Hepatocyte (in vitro differentiated cells): Measurements from ENCODE around the gene CCDC185. TPM values are rescaled to one million over a fixed set of nuclear protein-coding genes. Genes with fewer than 3 reads are reported as not detected.

Experiments
- DNase-seq: peaks from one replicate; pipeline ENCODE4 v3.0.0-alpha.2; 2016; ENCODE audit warnings: low spot score
- H2AFZ ChIP-seq: fragments of 200-600 bp; sonication (generic); 2 replicates; pipeline ENCODE4 v1.6.0; 2016; ENCODE audit warnings: antibody characterized with exemption, mild to moderate bottlenecking
- H3K27ac ChIP-seq: fragments of 200-600 bp; sonication (generic); 2 replicates; pipeline ENCODE4 v1.5.1; 2016; ENCODE audit warnings: mild to moderate bottlenecking
- H3K27me3 ChIP-seq: fragments of 200-600 bp; sonication (generic); 2 replicates; pipeline ENCODE4 v1.6.1; 2016
- H3K36me3 ChIP-seq: fragments of 200-600 bp; sonication (generic); replicated peaks from 2 replicates; pipeline ENCODE4 v1.5.1; 2016; ENCODE audit warnings: low read depth; ENCODE audit not compliant: insufficient read depth
- H3K4me1 ChIP-seq: fragments of 200-600 bp; sonication (generic); 2 replicates; pipeline ENCODE4 v1.5.1; 2016; ENCODE audit warnings: mild to moderate bottlenecking, moderate library complexity; ENCODE audit not compliant: insufficient read depth
- H3K4me2 ChIP-seq: fragments of 200-600 bp; sonication (generic); 2 replicates; pipeline ENCODE4 v1.6.0; 2016
- H3K4me3 ChIP-seq: fragments of 200-600 bp; sonication (generic); 2 replicates; pipeline ENCODE4 v1.5.1; 2016; ENCODE audit warnings: mild to moderate bottlenecking
- H3K79me2 ChIP-seq: fragments of 200-600 bp; sonication (generic); 2 replicates; pipeline ENCODE4 v1.6.0; 2017; ENCODE audit warnings: mild to moderate bottlenecking
- H3K9me2 ChIP-seq: fragments of 200-600 bp; sonication (generic); replicated peaks from 2 replicates; pipeline ENCODE4 v1.6.0; 2017; ENCODE audit warnings: mild to moderate bottlenecking; ENCODE audit not compliant: insufficient read depth
- H3K9me3 ChIP-seq: fragments of 200-600 bp; sonication (generic); 2 replicates; pipeline ENCODE4 v1.5.1; 2016; ENCODE audit warnings: low read depth, mild to moderate bottlenecking
- H4K20me1 ChIP-seq: fragments of 200-600 bp; sonication (generic); 2 replicates; pipeline ENCODE4 v1.6.0; 2016; ENCODE audit warnings: mild to moderate bottlenecking; ENCODE audit not compliant: insufficient read depth, poor library complexity, severe bottlenecking
- CTCF ChIP-seq: fragments of 200-600 bp; sonication (generic); IDR thresholded peaks from 2 replicates; pipeline ENCODE4 v1.5.1; 2016; ENCODE audit warnings: antibody characterized with exemption, mild to moderate bottlenecking; ENCODE audit not compliant: poor library complexity
- EZH2 ChIP-seq: fragments of 200-600 bp; sonication (generic); IDR thresholded peaks from 2 replicates; pipeline ENCODE4 v1.6.1; 2016; ENCODE audit warnings: antibody characterized with exemption, mild to moderate bottlenecking, borderline replicate concordance
- EZH2phosphoT487 ChIP-seq: fragments of 200-600 bp; sonication (generic); IDR thresholded peaks from one replicate; pipeline ENCODE4 v1.6.1; 2018; ENCODE audit warnings: antibody characterized with exemption, mild to moderate bottlenecking, low read depth, moderate library complexity; ENCODE audit not compliant: unreplicated experiment, severe bottlenecking
- WGBS: methylation state at CpG from one replicate; pipeline ENCODE4 v1.1.6; 2016; ENCODE audit warnings: low lambda C conversion rate; ENCODE audit errors: missing lambda C conversion rate; 5-methylcytosine and 5-hydroxymethylcytosine counted together
- polyA plus RNA-seq: library from polyadenylated mRNA; unstranded; fragments of >200 nt; fragmentation: Nextera tagmentation; extraction: Ambion mirVana; gene quantifications from 2 replicates; pipeline ENCODE4 v1.2.1, GENCODE V29; 2016
- total RNA-seq: library from RNA; depleted of rRNA; stranded (reverse); fragments of >200 nt; gene quantifications from 2 replicates; pipeline ENCODE4 v1.2.3, GENCODE V29; 2014

The CCDC185 gene
- total and polyA plus RNA-seq, 2 experiments from 2014 or later, result not detected

DNA sequence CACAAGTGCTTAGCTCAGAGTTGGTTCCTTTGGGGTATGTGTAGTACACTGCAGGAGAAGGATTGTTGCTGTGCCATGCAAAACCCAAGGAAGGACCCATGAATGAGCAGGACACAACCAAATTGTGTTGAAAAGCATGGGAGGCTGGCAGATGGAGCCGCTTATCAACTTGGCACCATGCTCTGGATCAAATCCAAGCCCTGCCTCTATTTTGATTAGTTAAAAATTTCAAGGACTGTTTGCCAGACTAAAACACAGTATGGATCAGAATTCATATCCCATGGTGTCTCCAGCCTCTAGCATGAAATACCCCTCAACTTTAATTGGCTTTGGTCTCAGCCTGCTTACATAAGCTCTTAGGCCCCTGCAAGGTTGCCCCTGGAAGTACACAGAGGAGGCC, 27.8 kb downstream of the CCDC185 start:
- WGBS, result 100% methylated on average over 1 of the region's 1 CpG
- Histone ChIP-seq H3K4me1 (peaks cover 4% of the 10 kb centered on the region), H3K27ac (no peak overlapping the region)

GRCh38 chr1:223421676-223422075, 28.5 kb downstream of the CCDC185 start:
- Histone ChIP-seq H3K4me3 (no peak overlapping the region), H3K79me2 (no peaks in the 10 kb centered on the region), H3K4me1 (peaks cover 4% of the 10 kb centered on the region), H4K20me1 (no peaks in the 10 kb centered on the region), H3K27ac (no peak overlapping the region), H3K9me3 (no peaks in the 10 kb centered on the region), H3K4me2 (no peak overlapping the region), H3K27me3 (no peaks in the 10 kb centered on the region), H2AFZ (no peak overlapping the region), H3K9me2 (no peaks in the 10 kb centered on the region), H3K36me3 (no peaks in the 10 kb centered on the region)
- DNase-seq, result peak; percentile 16
- TF ChIP-seq CTCF (no peak), EZH2 (no peak), EZH2phosphoT487 (no peak)
- 13% methylated on average over 2 of the region's 2 CpGs for WGBS

More for the DNA sequence above, 27.8 kb downstream of the CCDC185 start:
- no peaks in the 10 kb centered on the region for H3K79me2 ChIP-seq
- no peaks in the 10 kb centered on the region for H3K36me3 ChIP-seq
- H3K4me3 ChIP-seq, result no peak overlapping the region
- TF ChIP-seq CTCF, result no peak
- TF ChIP-seq EZH2phosphoT487, result no peak
- TF ChIP-seq EZH2, result no peak
- no peaks in the 10 kb centered on the region for H4K20me1 ChIP-seq
- H3K27me3 ChIP-seq, result no peaks in the 10 kb centered on the region
- no peak overlapping the region for H3K4me2 ChIP-seq
- no peak overlapping the region for H2AFZ ChIP-seq
- H3K9me2 ChIP-seq, result no peaks in the 10 kb centered on the region
- H3K9me3 ChIP-seq, result no peaks in the 10 kb centered on the region
- no peak for DNase-seq

GRCh38 chr1:223422911-223423310, 29.7 kb downstream of the CCDC185 start:
- Histone ChIP-seq H3K4me2 (peak overlapping the region; percentile 31), H3K4me3 (no peak overlapping the region), H4K20me1 (no peaks in the 10 kb centered on the region), H2AFZ (no peak overlapping the region), H3K27me3 (no peaks in the 10 kb centered on the region), H3K4me1 (peaks cover 4% of the 10 kb centered on the region), H3K9me2 (no peaks in the 10 kb centered on the region), H3K79me2 (no peaks in the 10 kb centered on the region), H3K27ac (peak overlapping the region; percentile 20), H3K9me3 (no peaks in the 10 kb centered on the region), H3K36me3 (no peaks in the 10 kb centered on the region)
- TF ChIP-seq EZH2, result no peak
- no peak for TF ChIP-seq CTCF
- TF ChIP-seq EZH2phosphoT487, result no peak
- WGBS, result 11% methylated on average over 1 of the region's 1 CpG
- DNase-seq, result peak; percentile 10

- DNase-seq, result no peak
- no peaks in the 10 kb centered on the region for H3K36me3 ChIP-seq
- H2AFZ ChIP-seq, result no peak overlapping the region
- H3K4me2 ChIP-seq, result no peak overlapping the region
- no peaks in the 10 kb centered on the region for H3K9me2 ChIP-seq
- TF ChIP-seq CTCF (no peak), EZH2phosphoT487 (no peak), EZH2 (no peak)
- no peak overlapping the region for H3K4me3 ChIP-seq
- peaks cover 4% of the 10 kb centered on the region for H3K4me1 ChIP-seq
- no peaks in the 10 kb centered on the region for H3K27me3 ChIP-seq
- no peaks in the 10 kb centered on the region for H3K9me3 ChIP-seq
- no peaks in the 10 kb centered on the region for H3K79me2 ChIP-seq
- WGBS, result 65% methylated on average over 4 of the region's 4 CpGs
- no peaks in the 10 kb centered on the region for H4K20me1 ChIP-seq
- H3K27ac ChIP-seq, result no peak overlapping the region
Measured at GRCh38 chr1:223423641-223424233, 30.5 kb downstream of the CCDC185 start.
